B cell (primary cell): ENCODE measurements around the gene HNRNPAB. TPM values are rescaled to one million over a fixed set of nuclear protein-coding genes. Genes with fewer than 3 reads are reported as not detected.
A peak's percentile ranks its signal among the peaks of the same experiment; 100 is the strongest.

Experiments
- ATAC-seq: fragments of 200-7000 bp; cut with Tn5 transposase; one replicate; pipeline ENCODE4 v1.10.0; 2021; ENCODE audit warnings: low read depth, mild to moderate bottlenecking, moderate number of reproducible peaks, moderate library complexity
- CTCF ChIA-PET: fragments of 350-600 bp; sonication (Branson Sonifier 250); formaldehyde crosslinking; loops from one replicate; lab custom pipeline; 2021; ENCODE audit warnings: antibody characterized with exemption, inconsistent platforms; lab: Charles Lee
- POLR2A ChIA-PET: fragments of 350-600 bp; sonication (Branson Sonifier 250); formaldehyde crosslinking; loops from one replicate; lab custom pipeline; 2021; ENCODE audit warnings: antibody characterized with exemption; lab: Charles Lee
- DNase-seq: peaks from one replicate; pipeline ENCODE4 v3.0.0; 2013
- H2AFZ ChIP-seq: 2 replicates; pipeline ENCODE4 v1.6.1; 2012; ENCODE audit warnings: mild to moderate bottlenecking, low read depth, low read length; ENCODE audit not compliant: insufficient read depth, poor library complexity, severe bottlenecking
- H3K27ac ChIP-seq, 2 donors: 1 replicate in 1 of 2; 2 replicates in 1 of 2; pipeline ENCODE4 v1.5.1; 2012 to 2013; ENCODE audit warnings: low read length in 2 of 2, mild to moderate bottlenecking in 2 of 2, moderate library complexity in 1 of 2
- H3K27me3 ChIP-seq, 4 experiments: fragments of 200-600 bp in 1 of 4; sonication (generic) in 1 of 4; replicated peaks in 1 of 4; 1 replicate in 2 of 4; 2 replicates in 2 of 4; pipeline versions ENCODE4 v1.6.1 to v1.7.0; 2013 to 2016; ENCODE audit warnings: low read length in 3 of 4, mild to moderate bottlenecking in 2 of 4, mixed read lengths in 1 of 4, moderate library complexity in 1 of 4; ENCODE audit not compliant: insufficient read depth in 4 of 4, control insufficient read depth in 3 of 4; ENCODE audit errors: control extremely low read depth in 1 of 4
- H3K36me3 ChIP-seq, 2 experiments: replicated peaks in 1 of 2; 1 replicate in 1 of 2; 2 replicates in 1 of 2; pipeline versions ENCODE4 v1.6.1 to v1.7.1; 2013; ENCODE audit warnings: low read length in 1 of 2; ENCODE audit not compliant: insufficient read depth in 2 of 2, control insufficient read depth in 1 of 2; ENCODE audit errors: control extremely low read depth in 1 of 2, extremely low read depth in 1 of 2
- H3K4me1 ChIP-seq, 2 donors: fragments of 200-600 bp in 1 of 2; sonication (generic) in 1 of 2; 1 replicate in 1 of 2; 2 replicates in 1 of 2; pipeline versions ENCODE4 v1.5.1 to v1.6.1; 2013 to 2017; ENCODE audit warnings: low read length in 2 of 2; ENCODE audit not compliant: control insufficient read depth in 2 of 2, insufficient read depth in 2 of 2
- H3K4me2 ChIP-seq: replicated peaks from 2 replicates; pipeline ENCODE3; 2012; ENCODE audit warnings: mild to moderate bottlenecking, low read depth, low read length; ENCODE audit not compliant: poor library complexity, severe bottlenecking
- H3K4me3 ChIP-seq, 5 experiments: fragments of 200-600 bp in 1 of 5; sonication (generic) in 1 of 5; 1 replicate in 3 of 5; 2 replicates in 2 of 5; pipeline versions ENCODE4 v1.5.1 to v1.7.0; 2011 to 2016; ENCODE audit warnings: low read length in 4 of 5, mild to moderate bottlenecking in 4 of 5, low read depth in 2 of 5, control low read depth in 1 of 5, moderate library complexity in 1 of 5; ENCODE audit not compliant: insufficient read depth in 1 of 5; ENCODE audit errors: control extremely low read depth in 1 of 5, extremely low read depth in 1 of 5
- H3K79me2 ChIP-seq: fragments of 200-600 bp; sonication (generic); one replicate; pipeline ENCODE4 v1.6.0; 2016; ENCODE audit warnings: low read length; ENCODE audit not compliant: control insufficient read depth, insufficient read depth
- H3K9ac ChIP-seq: fragments of 200-600 bp; sonication (generic); 2 replicates; pipeline ENCODE4 v1.6.1; 2017; ENCODE audit warnings: mild to moderate bottlenecking, low read length, moderate library complexity
- H3K9me3 ChIP-seq, 3 donors: one replicate each; pipeline versions ENCODE4 v1.6.1 to v1.7.1; 2013; ENCODE audit warnings: low read length in 2 of 3; ENCODE audit not compliant: control insufficient read depth in 2 of 3, insufficient read depth in 1 of 3; ENCODE audit errors: control extremely low read depth in 1 of 3
- H4K20me1 ChIP-seq: 2 replicates; pipeline ENCODE4 v1.6.0; 2012; ENCODE audit warnings: mild to moderate bottlenecking, low read length; ENCODE audit not compliant: insufficient read depth, control insufficient read depth, poor library complexity, severe bottlenecking
- H3K27ac Mint-ChIP-seq: one replicate; pipeline ENCODE4 v1.8.0; 2021; ENCODE audit warnings: mixed read lengths
- H3K27me3 Mint-ChIP-seq: one replicate; pipeline ENCODE4 v1.8.0; 2021; ENCODE audit warnings: mixed read lengths
- H3K4me1 Mint-ChIP-seq: one replicate; pipeline ENCODE4 v1.8.0; 2021; ENCODE audit warnings: mixed read lengths
- H3K4me3 Mint-ChIP-seq: one replicate; pipeline ENCODE4 v1.8.0; 2021; ENCODE audit warnings: mixed read lengths
- H3K9me3 Mint-ChIP-seq: one replicate; pipeline ENCODE4 v1.8.0; 2022; ENCODE audit warnings: mixed read lengths; ENCODE audit not compliant: insufficient read depth
- CTCF ChIP-seq: fragments of 200-600 bp; IDR thresholded peaks from one replicate; pipeline ENCODE4 v1.8.0; 2022; ENCODE audit warnings: antibody characterized with exemption, mild to moderate bottlenecking
- EZH2 ChIP-seq: IDR thresholded peaks from 2 replicates; pipeline ENCODE4 v1.6.1; 2012; ENCODE audit warnings: borderline replicate concordance, low read depth, mild to moderate bottlenecking, moderate library complexity, low read length; ENCODE audit not compliant: insufficient read depth, poor library complexity, severe bottlenecking
- WGBS: methylation state at CpG from one replicate; pipeline ENCODE4 v1.1.5; 2013; ENCODE audit warnings: missing lambda C conversion rate; ENCODE audit not compliant: insufficient coverage; 5-methylcytosine and 5-hydroxymethylcytosine counted together
- intact Hi-C: fragments of 100-400 bp; cut with micrococcal nuclease; formaldehyde crosslinking; loops from one replicate; pipeline ENCODE4 v1.10.0; 2022
- polyA plus RNA-seq: library from polyadenylated mRNA; depleted of rRNA; stranded (reverse); fragments of >200 nt; gene quantifications from 2 replicates; pipeline ENCODE4 v1.2.3, GENCODE V29; 2012
- total RNA-seq, 2 donors: library from RNA; stranded (reverse); fragments of 120-200 nt in 1 of 2; gene quantifications; 1 replicate in 1 of 2; 2 replicates in 1 of 2; pipeline versions ENCODE4 v1.2.3 to v1.2.4, GENCODE V29; 2013 to 2022

HNRNPAB gene
- total and polyA plus RNA-seq, 2 donors (not counting 1 experiment from before 2014, with no cell fraction given): 25.1 to 75.1 TPM

DNA sequence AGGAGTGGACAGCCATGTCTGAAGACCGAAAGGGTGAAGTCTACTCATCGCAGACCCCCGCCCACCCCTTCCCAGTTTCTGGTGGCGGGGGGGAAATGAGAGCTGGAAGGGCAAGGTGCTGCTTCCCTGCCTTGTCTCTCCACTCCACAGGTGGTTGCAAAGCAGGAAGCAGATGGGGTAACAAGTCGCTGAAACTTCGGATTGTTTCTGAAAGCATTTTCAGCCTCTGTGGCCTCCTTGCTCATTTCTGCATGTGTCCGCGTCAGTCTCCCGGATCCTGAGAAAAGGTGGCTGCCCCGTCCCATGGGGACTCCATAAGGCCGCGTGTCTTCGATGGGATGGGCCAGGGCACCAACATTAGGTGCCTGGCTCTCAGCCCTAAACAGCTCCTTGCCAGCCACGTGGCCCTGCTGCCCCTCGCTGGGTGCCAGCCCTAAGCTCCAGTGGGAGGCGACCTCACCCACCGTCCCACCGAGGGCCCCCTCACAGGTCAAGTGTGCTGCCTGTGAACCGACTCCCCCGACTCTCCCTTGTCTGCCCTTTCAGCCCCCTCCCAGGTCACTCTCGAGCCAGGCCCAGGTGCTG is 27.3 kb downstream of the HNRNPAB start:
- H3K4me1 Mint-ChIP-seq: peaks cover 54% of the 10 kb centered on the region
- H3K27ac ChIP-seq: peak overlapping the region; percentile 69 to 88
- no peaks in the 10 kb centered on the region for H3K9me3 Mint-ChIP-seq
- no peak for TF ChIP-seq CTCF
- TF ChIP-seq EZH2: no peak
- peaks cover 21 to 41% of the 10 kb centered on the region in 2 donors for H3K4me1 ChIP-seq
- H2AFZ ChIP-seq: peak overlapping the region; percentile 81
- POLR2A ChIA-PET: interaction anchor here (1.5 to 2.7 kb wide), 2 partner anchors 24 to 27 kb away, joined by 4 to 12 read pairs; partner anchors contain the start of gene HNRNPAB
- H3K9me3 ChIP-seq: no peaks in the 10 kb centered on the region
- DNase-seq (no peak), ATAC-seq (no peak)
- peak overlapping the region; percentile 49 to 85 (median 71) for H3K4me3 ChIP-seq
- intact Hi-C loops: loop anchor here (1.0 to 10.0 kb wide), 4 partner anchors 27 to 627 kb away; partner anchors contain the start of genes CLK4, HNRNPAB and ZNF354B
- peaks cover 45% of the 10 kb centered on the region for H3K79me2 ChIP-seq
- WGBS: 25% methylated on average over 17 of the region's 21 CpGs
- H3K9ac ChIP-seq: peak overlapping the region; percentile 73
- H3K27me3 Mint-ChIP-seq: no peaks in the 10 kb centered on the region
- H4K20me1 ChIP-seq: peaks cover 54% of the 10 kb centered on the region
- H3K27me3 ChIP-seq: no peaks in the 10 kb centered on the region
- peak overlapping the region; percentile 86 for H3K4me2 ChIP-seq
- H3K27ac Mint-ChIP-seq: peak overlapping the region; percentile 82
- CTCF ChIA-PET: interaction anchor here (1.3 to 1.7 kb wide), 2 partner anchors 49 to 156 kb away, joined by 3 to 4 read pairs; no protein-coding TSS in a partner anchor
- peaks cover 2 to 47% of the 10 kb centered on the region in 2 experiments for H3K36me3 ChIP-seq
- peak overlapping the region; percentile 87 for H3K4me3 Mint-ChIP-seq
